Upper lobe of left lung (tissue), 4 donors: Measurements from ENCODE around the gene METTL26.

ENCODE experiments used
- CTCF ChIP-seq, 6 experiments: fragments of 450-650 bp in 4 of 6; fragments of 200-600 bp in 2 of 6; sonication (generic) in 2 of 6; IDR thresholded peaks; one replicate each; pipeline ENCODE4 v1.5.1; 2016 to 2019; ENCODE audit warnings: antibody characterized with exemption in 6 of 6
- POLR2A ChIP-seq, 4 donors: fragments of 450-650 bp; IDR thresholded peaks; one replicate each; pipeline ENCODE4 v1.5.1; 2016 to 2017; ENCODE audit warnings: antibody characterized with exemption in 4 of 4, mild to moderate bottlenecking in 2 of 4

GRCh38 chr16:662095-662494 lies 26.0 kb upstream of the METTL26 start:
- TF ChIP-seq CTCF (IDR thresholded peaks at IDR 0.05), result no peak
- TF ChIP-seq POLR2A (IDR thresholded peaks at IDR 0.05), result no peak
